HEK293 (cell line): ENCODE results near the gene FAM193B.
A peak's percentile ranks its signal among the peaks of the same experiment; 100 is the strongest.

Experiments
- GFI1B ChIP-seq: fragments of 450-650 bp; formaldehyde crosslinking; IDR thresholded peaks from 2 replicates; pipeline ENCODE4 v1.5.1; 2016; ENCODE audit warnings: missing biosample characterization, missing genetic modification characterization
- KLF8 ChIP-seq: fragments of 450-650 bp; formaldehyde crosslinking; IDR thresholded peaks from 2 replicates; pipeline ENCODE4 v1.5.1; 2016; ENCODE audit warnings: missing biosample characterization, missing genetic modification characterization
- PRDM4 ChIP-seq: fragments of 450-650 bp; formaldehyde crosslinking; IDR thresholded peaks from 2 replicates; pipeline ENCODE4 v1.5.1; 2017; ENCODE audit warnings: missing biosample characterization, missing genetic modification characterization
- ZEB2 ChIP-seq: fragments of 450-650 bp; formaldehyde crosslinking; IDR thresholded peaks from 2 replicates; pipeline ENCODE4 v1.5.1; 2016; ENCODE audit warnings: missing biosample characterization, missing genetic modification characterization
- ZNF169 ChIP-seq: fragments of 450-650 bp; formaldehyde crosslinking; IDR thresholded peaks from 2 replicates; pipeline ENCODE4 v1.5.1; 2016; ENCODE audit warnings: missing biosample characterization, missing genetic modification characterization
- ZNF174 ChIP-seq: fragments of 450-650 bp; formaldehyde crosslinking; IDR thresholded peaks from 2 replicates; pipeline ENCODE4 v1.5.0; 2017; ENCODE audit warnings: missing biosample characterization, mild to moderate bottlenecking, missing genetic modification characterization
- ZNF239 ChIP-seq: fragments of 450-650 bp; formaldehyde crosslinking; IDR thresholded peaks from 2 replicates; pipeline ENCODE4 v1.5.1; 2016; ENCODE audit warnings: missing biosample characterization, missing genetic modification characterization
- ZNF354C ChIP-seq: fragments of 450-650 bp; formaldehyde crosslinking; IDR thresholded peaks from 2 replicates; pipeline ENCODE4 v1.5.1; 2016; ENCODE audit warnings: missing biosample characterization, missing genetic modification characterization, low read depth, borderline replicate concordance
- ZNF433 ChIP-seq: fragments of 450-650 bp; formaldehyde crosslinking; IDR thresholded peaks from 2 replicates; pipeline ENCODE4 v1.5.1; 2016; ENCODE audit warnings: missing biosample characterization, missing genetic modification characterization, low read depth
- ZNF488 ChIP-seq: fragments of 450-650 bp; formaldehyde crosslinking; IDR thresholded peaks from 2 replicates; pipeline ENCODE4 v1.5.1; 2016; ENCODE audit warnings: missing biosample characterization, missing genetic modification characterization
- ZNF544 ChIP-seq: fragments of 450-650 bp; formaldehyde crosslinking; IDR thresholded peaks from 2 replicates; pipeline ENCODE4 v1.5.0; 2017; ENCODE audit warnings: missing biosample characterization, missing genetic modification characterization
- ZNF623 ChIP-seq: fragments of 450-650 bp; formaldehyde crosslinking; IDR thresholded peaks from 2 replicates; pipeline ENCODE4 v1.5.1; 2016; ENCODE audit warnings: missing biosample characterization, missing genetic modification characterization
- ZNF776 ChIP-seq: fragments of 450-650 bp; formaldehyde crosslinking; IDR thresholded peaks from 2 replicates; pipeline ENCODE4 v1.5.0; 2017; ENCODE audit warnings: missing biosample characterization, missing genetic modification characterization, borderline replicate concordance
- ZNF792 ChIP-seq: fragments of 450-650 bp; formaldehyde crosslinking; IDR thresholded peaks from 2 replicates; pipeline ENCODE4 v1.5.1; 2016; ENCODE audit warnings: missing biosample characterization, missing genetic modification characterization
- TF ChIP-seq, protein P1 (sequence below): fragments of 450-650 bp; formaldehyde crosslinking; IDR thresholded peaks from 2 replicates; pipeline ENCODE4 v1.5.1; 2016; ENCODE audit warnings: missing biosample characterization, missing genetic modification characterization
- TF ChIP-seq, protein P2 (sequence below): fragments of 450-650 bp; formaldehyde crosslinking; IDR thresholded peaks from 2 replicates; pipeline ENCODE4 v1.5.1; 2016; ENCODE audit warnings: missing biosample characterization, missing genetic modification characterization
- TF ChIP-seq, protein P3 (sequence below): fragments of 450-650 bp; formaldehyde crosslinking; IDR thresholded peaks from 2 replicates; pipeline ENCODE4 v1.5.1; 2016; ENCODE audit warnings: missing biosample characterization, missing genetic modification characterization, low read depth

Gene FAM193B

DNA sequence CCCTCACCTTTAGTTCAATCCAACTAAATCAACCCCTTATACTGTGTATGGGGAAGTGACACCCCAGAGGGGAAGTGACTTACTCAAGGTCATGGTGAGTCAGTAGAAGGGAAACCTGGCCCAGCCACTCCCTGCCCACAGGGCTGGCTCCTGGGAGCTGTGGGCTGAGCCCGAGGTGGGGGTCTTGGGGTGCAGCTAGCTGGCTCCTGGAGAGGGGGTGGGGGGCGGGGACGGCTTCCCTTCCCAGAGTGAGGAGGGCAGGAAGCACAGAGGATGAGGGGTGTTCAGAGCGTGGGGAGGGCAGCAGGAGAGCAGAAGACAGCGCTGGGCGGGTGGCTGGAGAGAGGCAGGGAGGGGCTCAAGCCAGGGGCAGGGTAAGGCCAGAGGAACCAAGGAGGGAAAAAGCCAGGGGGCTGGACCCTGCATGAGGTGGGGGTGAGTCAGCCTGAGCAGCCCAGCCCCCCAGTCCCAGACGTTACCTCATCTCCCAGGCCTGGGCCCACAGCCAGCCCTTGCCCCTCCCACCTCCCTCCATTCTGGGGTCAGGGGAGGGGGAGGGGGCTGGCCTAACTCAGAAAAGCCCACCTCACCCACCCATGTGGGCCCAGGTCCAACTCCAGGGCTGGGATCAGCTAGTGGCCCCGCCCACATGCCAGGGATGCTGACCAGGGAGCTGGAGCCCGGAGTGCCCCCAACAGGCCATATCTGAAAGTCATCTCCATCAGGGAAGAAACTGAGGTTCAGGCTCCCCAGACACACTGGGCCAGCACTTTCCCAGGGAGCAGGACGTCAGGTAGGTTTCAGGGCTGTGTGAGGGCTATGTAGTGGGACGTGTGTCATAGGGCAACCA lies 59.8 kb downstream of the FAM193B start (continued):
- TF ChIP-seq ZNF239 (tag by site-specific recombination) (no peak), ZNF488 (no peak), ZNF174 (tag by site-specific recombination) (no peak), ZNF544 (tag by site-specific recombination) (no peak), GFI1B (tag by site-specific recombination) (no peak), ZNF776 (tag by site-specific recombination) (no peak), ZNF433 (tag by site-specific recombination) (no peak), PRDM4 (tag by site-specific recombination) (no peak), KLF8 (tag by site-specific recombination) (no peak), ZEB2 (tag by site-specific recombination) (no peak; the same call in 1 of the 2 replicates), ZNF623 (tag by site-specific recombination) (no peak), ZNF169 (no peak), ZNF792 (no peak), ZNF354C (tag by site-specific recombination) (no peak)
- TF ChIP-seq, protein P1, sequence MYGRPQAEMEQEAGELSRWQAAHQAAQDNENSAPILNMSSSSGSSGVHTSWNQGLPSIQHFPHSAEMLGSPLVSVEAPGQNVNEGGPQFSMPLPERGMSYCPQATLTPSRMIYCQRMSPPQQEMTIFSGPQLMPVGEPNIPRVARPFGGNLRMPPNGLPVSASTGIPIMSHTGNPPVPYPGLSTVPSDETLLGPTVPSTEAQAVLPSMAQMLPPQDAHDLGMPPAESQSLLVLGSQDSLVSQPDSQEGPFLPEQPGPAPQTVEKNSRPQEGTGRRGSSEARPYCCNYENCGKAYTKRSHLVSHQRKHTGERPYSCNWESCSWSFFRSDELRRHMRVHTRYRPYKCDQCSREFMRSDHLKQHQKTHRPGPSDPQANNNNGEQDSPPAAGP (tag by site-specific recombination): peak; percentile 97
- TF ChIP-seq, protein P2, sequence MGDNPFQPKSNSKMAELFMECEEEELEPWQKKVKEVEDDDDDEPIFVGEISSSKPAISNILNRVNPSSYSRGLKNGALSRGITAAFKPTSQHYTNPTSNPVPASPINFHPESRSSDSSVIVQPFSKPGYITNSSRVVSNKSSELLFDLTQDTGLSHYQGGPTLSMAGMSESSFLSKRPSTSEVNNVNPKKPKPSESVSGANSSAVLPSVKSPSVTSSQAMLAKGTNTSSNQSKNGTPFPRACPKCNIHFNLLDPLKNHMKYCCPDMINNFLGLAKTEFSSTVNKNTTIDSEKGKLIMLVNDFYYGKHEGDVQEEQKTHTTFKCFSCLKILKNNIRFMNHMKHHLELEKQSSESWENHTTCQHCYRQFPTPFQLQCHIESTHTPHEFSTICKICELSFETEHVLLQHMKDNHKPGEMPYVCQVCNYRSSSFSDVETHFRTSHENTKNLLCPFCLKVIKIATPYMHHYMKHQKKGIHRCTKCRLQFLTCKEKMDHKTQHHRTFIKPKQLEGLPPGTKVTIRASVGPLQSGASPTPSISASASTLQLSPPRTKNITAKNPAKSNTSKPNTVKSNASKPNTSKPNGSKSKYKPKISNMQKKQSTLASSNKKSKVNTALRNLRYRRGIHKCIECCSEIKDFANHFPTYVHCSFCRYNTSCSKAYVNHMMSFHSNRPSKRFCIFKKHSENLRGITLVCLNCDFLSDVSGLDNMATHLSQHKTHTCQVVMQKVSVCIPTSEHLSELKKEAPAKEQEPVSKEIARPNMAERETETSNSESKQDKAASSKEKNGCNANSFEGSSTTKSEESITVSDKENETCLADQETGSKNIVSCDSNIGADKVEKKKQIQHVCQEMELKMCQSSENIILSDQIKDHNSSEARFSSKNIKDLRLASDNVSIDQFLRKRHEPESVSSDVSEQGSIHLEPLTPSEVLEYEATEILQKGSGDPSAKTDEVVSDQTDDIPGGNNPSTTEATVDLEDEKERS: no peak
- TF ChIP-seq, protein P3, sequence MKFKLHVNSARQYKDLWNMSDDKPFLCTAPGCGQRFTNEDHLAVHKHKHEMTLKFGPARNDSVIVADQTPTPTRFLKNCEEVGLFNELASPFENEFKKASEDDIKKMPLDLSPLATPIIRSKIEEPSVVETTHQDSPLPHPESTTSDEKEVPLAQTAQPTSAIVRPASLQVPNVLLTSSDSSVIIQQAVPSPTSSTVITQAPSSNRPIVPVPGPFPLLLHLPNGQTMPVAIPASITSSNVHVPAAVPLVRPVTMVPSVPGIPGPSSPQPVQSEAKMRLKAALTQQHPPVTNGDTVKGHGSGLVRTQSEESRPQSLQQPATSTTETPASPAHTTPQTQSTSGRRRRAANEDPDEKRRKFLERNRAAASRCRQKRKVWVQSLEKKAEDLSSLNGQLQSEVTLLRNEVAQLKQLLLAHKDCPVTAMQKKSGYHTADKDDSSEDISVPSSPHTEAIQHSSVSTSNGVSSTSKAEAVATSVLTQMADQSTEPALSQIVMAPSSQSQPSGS (tag by site-specific recombination): no peak
